GM12865 (cell line): ENCODE results near the gene RABL2B.

Experiments used
- DNase-seq: peaks from one replicate; pipeline ENCODE4 v3.0.0; 2010; ENCODE audit warnings: low read depth
- H3K4me3 ChIP-seq: 2 replicates; pipeline ENCODE4 v1.5.1; 2011; ENCODE audit warnings: mild to moderate bottlenecking, low read depth, low read length, control low read depth
- CTCF ChIP-seq: IDR thresholded peaks from 2 replicates; pipeline ENCODE4 v1.5.1; 2011; ENCODE audit warnings: low read length, control low read depth, low read depth, inconsistent platforms; ENCODE audit not compliant: insufficient read depth; ENCODE audit errors: missing control alignments

The RABL2B gene

GRCh38 chr22:50724616-50725015, 58.8 kb downstream of the RABL2B start:
- DNase-seq = no peak
- TF ChIP-seq CTCF = no peak
- no peak overlapping the region for H3K4me3 ChIP-seq

GRCh38 chr22:50723991-50724390, 59.4 kb downstream of the RABL2B start:
- TF ChIP-seq CTCF = no peak
- no peak for DNase-seq
- H3K4me3 ChIP-seq = no peak overlapping the region

- H3K4me3 ChIP-seq = no peak overlapping the region
- no peak for DNase-seq
- TF ChIP-seq CTCF = no peak
Observed at GRCh38 chr22:50722716-50723428, 60.6 kb downstream of the RABL2B start.

- no peak for DNase-seq
- TF ChIP-seq CTCF = no peak
- H3K4me3 ChIP-seq = no peak overlapping the region
Observed at GRCh38 chr22:50722048-50722701, 61.3 kb downstream of the RABL2B start.

GRCh38 chr22:50721257-50721844, 62.1 kb downstream of the RABL2B start:
- no peak for DNase-seq
- no peak overlapping the region for H3K4me3 ChIP-seq
- no peak for TF ChIP-seq CTCF

- no peak overlapping the region for H3K4me3 ChIP-seq
- DNase-seq = no peak
- TF ChIP-seq CTCF = no peak
Observed at GRCh38 chr22:50720301-50721256, 62.9 kb downstream of the RABL2B start.
